Cerebellar nuclear complex (tissue), 1 donor: ENCODE data around the gene LAMA2.
"Not testable (repeated sequence)": the region's sequence is repeated elsewhere in the genome, so short reads cannot be mapped to it uniquely, and the experiment has no call there.

Experiments used
- DNase-seq, 2 experiments: peaks; one replicate each; lab custom pipeline; 2025; lab: John Stamatoyannopoulos, UW

Gene LAMA2

DNA sequence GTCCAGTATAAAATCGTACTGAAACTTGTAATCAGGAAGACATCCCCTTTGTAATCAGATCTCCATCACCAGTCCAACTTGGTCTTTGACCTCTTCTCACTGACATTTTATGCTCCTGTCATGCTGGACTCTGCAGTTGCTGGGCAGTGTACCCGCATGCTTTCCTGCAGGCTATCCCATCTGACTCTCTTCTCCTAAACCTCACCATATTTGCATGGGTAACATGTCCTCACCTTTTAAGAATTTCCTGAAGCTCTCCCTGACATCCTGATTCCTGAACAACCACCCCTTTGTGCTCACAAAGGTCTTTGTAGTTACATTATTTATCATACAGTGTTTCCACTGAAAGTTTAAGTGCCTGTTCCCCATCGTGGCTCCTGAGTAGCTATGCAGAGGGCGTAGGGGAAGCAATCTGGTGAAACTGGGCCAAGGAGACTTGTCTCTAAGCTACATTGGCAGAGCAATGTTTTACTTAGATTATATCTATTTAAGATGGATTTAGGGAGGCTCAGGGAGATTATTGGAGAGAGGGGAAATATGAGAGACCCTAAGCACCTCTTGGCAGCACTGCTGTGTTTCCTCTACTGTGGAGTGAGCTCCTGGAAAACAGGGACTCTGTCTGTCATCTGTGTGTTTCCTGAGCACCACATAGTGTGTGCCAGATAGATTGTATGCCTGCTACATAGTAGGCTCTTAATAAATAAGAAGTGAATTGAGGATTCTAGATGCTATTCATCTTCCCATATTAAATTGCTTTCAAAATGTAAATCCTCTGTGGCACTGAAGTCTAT, 124.0 kb downstream of the LAMA2 start:
- DNase-seq = no peak

DNA sequence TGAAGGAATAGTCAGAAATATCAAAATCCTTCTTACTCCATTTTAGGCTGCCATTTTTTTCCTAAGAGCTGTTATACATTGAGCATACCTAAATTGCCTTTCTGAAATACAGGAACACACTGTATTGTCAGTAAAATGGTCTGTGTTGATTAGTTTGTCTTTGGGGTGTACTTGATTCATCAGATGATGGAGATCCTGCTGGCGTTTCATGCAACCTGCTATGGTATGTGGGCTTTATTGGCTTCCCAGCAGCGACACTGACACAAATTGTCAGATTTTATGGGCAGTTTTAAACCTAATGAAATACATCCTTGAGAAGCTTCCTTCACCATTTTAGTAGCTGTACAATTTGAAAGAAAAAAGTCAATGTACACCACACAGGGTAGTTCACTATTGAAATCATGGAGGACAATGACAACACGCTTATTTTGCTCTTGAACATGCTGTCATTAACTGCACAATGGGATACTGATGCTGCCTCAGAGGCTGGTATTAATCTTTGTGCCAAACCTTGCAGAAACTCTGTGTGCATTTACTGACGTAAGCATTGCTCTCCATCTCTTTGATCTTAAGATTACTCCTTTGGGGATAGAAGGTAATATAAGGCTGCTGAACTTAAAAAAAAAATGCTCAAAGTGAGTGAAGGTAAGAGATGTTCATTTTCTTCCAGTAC, 124.9 kb downstream of the LAMA2 start:
- no peak for DNase-seq

DNA sequence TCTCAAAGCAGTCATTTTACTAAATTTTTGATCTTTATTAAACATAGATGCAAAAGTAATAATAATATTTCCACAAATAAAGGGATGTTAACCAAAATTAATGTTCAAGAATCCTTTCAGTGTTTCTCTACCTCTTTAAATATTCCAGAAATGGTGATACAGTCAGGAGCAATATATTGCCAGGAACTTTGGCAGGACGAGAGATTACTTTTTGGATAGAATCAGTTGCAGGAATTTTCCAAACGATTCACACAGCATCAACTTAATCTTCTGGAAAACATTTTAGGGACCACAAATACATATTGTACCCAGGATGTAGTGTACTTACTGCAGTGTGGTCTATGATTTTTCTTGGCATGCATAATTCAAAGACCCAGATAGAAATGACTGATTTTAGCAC, 125.7 kb downstream of the LAMA2 start:
- DNase-seq = no peak

- DNase-seq = no peak
Measured at GRCh38 chr6:129009851-129010250, 126.9 kb downstream of the LAMA2 start.

DNA sequence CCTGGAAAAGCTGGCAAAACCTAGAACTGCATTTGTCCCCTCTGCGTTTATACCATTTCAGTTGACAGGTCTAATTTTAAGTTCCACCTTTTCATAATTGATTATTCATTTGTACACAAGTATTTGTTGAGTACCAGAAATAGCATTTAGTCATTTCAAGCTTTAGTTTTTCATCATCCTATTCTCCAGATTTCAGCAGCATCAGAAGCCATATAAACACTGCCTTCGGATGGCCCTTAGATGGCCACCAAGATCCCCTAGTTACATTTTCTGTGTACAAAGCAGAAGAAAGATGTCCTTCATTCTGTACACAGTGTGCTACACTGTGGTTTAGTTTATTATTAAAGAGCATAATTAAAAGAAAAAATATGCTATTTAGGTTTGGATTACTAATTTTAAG, 131.4 kb downstream of the LAMA2 start:
- DNase-seq = no peak

GRCh38 chr6:129015721-129016120, 132.8 kb downstream of the LAMA2 start:
- DNase-seq = no peak

DNA sequence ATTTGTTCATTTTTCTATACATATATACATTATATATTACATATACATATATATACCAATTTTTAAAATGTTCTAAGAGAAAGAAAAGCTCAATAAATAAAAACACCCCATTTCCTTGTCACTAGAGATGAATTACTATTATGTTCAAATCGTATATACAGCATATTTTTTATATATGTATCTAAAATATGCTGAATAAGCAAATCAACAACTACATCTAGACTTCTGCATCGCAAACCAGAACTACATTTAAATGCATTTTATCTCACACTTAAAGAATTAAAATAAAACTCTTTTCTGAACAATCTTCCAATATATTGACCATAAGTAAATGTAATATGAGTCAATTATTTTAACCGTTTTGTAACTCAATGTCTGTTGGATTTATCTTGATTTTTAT, 133.9 kb downstream of the LAMA2 start:
- no peak for DNase-seq

- no peak for DNase-seq
Measured at GRCh38 chr6:129022011-129022553, 139.1 kb downstream of the LAMA2 start.

- DNase-seq = no peak
Measured at GRCh38 chr6:129026601-129027000, 143.7 kb downstream of the LAMA2 start.

DNA sequence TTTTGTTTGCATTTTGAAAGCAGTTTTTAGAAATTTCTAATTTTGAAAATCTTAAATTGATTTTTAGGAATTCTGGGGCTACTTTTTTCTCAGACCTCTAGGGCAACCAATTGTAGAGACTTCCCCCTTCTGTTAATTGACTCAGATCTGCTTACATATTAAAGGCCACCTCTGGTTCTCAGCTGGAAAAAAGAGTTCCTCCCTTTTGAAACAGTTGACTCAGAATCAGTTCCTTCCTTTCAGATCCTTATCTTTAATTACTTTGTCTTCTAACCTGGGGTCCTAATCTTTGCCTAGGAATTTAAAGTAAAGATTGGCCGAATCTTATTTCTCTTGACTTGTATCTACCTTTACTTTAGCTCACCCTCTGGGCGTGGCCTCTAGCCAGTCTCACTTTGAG, 146.8 kb downstream of the LAMA2 start:
- DNase-seq = no peak

DNA sequence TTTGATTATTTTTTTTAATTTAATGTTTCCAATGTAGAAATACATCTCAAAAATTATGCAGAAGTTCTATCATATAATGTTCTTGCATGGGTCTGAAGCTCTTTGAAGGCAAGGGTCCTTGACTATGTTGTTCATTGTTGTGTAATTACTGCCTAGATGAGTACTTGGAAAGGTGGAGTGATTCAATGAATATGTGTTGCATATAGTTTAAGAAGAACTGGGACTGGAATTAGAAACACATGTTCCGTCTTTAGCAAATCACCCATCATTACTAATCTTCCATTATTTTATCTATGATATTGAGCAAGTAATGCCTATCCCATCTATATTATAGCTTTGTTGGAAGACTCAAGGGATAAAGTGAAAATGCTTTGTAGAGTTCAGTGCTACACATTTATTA, 147.3 kb downstream of the LAMA2 start:
- no peak for DNase-seq

GRCh38 chr6:129031051-129031599, 148.2 kb downstream of the LAMA2 start:
- no peak for DNase-seq

GRCh38 chr6:129032602-129033001, 149.7 kb downstream of the LAMA2 start:
- DNase-seq = no peak

- no peak for DNase-seq
Measured at GRCh38 chr6:129033180-129033579, 150.2 kb downstream of the LAMA2 start.

DNA sequence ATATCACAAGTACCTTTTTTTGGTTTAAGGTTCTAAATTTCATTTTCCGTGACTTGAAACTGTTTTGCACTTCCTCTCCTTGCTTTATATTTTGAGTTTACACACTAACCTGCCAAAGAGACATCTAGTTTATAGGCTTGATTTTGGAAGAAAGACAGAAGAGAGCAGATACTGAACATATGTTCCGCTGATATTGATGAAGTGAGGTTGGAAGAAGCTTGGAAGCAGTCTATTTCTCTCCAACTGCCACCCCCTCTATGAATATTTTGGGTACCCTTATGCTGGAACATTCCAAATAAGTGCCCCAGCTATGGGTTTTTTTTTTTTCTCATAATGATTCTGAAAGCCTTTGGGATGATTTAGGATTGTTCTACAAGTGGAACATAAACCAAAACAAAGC, 150.6 kb downstream of the LAMA2 start:
- no peak for DNase-seq

GRCh38 chr6:129041563-129041962, 158.6 kb downstream of the LAMA2 start:
- DNase-seq = no peak

GRCh38 chr6:129046526-129046925, 163.6 kb downstream of the LAMA2 start:
- no peak for DNase-seq

DNA sequence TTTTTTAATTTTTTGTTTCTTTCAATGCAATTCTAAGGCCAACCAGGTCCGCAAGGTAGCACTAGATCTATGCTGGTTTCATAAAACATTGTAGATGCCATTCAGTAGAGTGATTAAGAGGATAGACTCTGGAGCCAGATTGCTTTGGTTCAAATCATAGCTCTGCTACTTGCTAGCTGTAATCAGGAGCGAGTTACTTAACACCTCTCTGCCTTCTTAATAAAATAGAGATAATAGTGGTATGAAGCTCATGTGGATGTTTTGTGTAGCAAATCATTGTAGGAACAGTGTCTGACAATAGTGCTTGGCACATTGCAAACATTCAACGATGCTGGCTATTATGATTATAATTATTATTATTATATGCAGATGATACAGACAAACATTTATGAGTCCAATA, 164.9 kb downstream of the LAMA2 start:
- DNase-seq = no peak

GRCh38 chr6:129050086-129050485, 167.1 kb downstream of the LAMA2 start:
- DNase-seq = no peak

- not testable (repeated sequence) for DNase-seq
Measured at GRCh38 chr6:129053143-129053542, 170.2 kb downstream of the LAMA2 start.

GRCh38 chr6:129055796-129056195, 172.9 kb downstream of the LAMA2 start:
- no peak for DNase-seq

DNA sequence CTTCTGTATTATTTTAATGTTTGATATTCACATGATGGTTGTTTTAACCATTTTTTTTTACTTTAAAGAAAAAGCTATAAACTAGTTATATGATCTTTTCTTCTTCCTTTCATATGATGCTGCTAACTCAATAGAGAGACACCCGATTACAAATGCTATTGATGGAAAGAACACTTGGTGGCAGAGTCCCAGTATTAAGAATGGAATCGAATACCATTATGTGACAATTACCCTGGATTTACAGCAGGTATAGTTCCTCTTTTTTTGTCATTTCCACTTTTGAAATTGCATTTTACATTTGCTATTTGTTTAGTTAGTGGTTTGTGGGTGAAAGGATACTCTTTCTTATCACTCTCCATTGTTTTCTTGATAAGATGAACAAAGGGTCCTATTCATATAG, 176.7 kb downstream of the LAMA2 start:
- no peak for DNase-seq

DNA sequence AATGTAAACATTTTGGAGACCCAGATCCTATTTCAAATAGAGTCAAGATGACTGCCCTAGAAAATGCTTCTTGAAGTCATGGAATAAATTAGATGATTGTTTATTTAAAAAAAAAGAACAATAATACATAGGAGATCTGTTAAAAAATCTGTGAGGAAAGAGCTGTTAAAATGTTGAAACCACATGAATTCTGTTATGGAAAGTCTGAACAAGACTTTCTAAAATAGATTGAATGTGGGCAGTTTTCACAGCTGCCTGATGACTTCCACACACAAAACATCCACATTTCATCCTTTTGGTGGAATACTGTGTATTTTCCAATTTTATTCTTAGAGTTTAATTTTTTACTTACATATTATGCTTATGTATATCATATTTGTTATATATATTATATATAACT, 186.1 kb downstream of the LAMA2 start:
- no peak for DNase-seq
